ENCODE data around the gene TENT4A.

DNA sequence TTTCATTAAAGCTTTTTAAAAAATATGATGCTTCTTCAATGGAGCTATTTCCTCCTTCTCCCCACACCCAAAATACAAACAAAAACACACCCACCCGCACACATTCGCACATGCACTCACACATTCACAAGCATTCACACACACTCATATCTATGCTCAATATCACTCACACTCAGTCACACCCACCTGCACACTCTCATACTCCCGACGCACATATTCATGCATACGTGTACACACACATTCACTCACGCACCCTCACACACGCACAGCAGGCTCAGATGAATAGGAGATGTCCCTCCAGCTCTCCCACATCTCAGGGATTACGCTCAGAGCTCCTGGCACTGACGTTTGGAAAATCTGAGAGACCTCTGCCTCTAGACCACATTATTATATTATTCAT lies 25.7 kb upstream of the TENT4A start:
- TF ChIP-seq POLR2A (IDR thresholded peaks at IDR 0.05) = no peak
- TF ChIP-seq, protein P1, sequence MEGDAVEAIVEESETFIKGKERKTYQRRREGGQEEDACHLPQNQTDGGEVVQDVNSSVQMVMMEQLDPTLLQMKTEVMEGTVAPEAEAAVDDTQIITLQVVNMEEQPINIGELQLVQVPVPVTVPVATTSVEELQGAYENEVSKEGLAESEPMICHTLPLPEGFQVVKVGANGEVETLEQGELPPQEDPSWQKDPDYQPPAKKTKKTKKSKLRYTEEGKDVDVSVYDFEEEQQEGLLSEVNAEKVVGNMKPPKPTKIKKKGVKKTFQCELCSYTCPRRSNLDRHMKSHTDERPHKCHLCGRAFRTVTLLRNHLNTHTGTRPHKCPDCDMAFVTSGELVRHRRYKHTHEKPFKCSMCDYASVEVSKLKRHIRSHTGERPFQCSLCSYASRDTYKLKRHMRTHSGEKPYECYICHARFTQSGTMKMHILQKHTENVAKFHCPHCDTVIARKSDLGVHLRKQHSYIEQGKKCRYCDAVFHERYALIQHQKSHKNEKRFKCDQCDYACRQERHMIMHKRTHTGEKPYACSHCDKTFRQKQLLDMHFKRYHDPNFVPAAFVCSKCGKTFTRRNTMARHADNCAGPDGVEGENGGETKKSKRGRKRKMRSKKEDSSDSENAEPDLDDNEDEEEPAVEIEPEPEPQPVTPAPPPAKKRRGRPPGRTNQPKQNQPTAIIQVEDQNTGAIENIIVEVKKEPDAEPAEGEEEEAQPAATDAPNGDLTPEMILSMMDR (IDR thresholded peaks at IDR 0.05) = no peak

Measured in esophagus squamous epithelium (tissue), 4 donors.